Psoas muscle (tissue), 8 donors: ENCODE data around the gene ARHGAP23. TPM values are rescaled to one million over a fixed set of nuclear protein-coding genes. Genes with fewer than 3 reads are reported as not detected.
"Not testable (repeated sequence)": the region's sequence is repeated elsewhere in the genome, so short reads cannot be mapped to it uniquely, and the experiment has no call there.

Experiments
- ATAC-seq, 4 donors: fragments of 200-7000 bp; cut with Tn5 transposase; one replicate each; pipeline ENCODE4 v1.9.1; 2020; ENCODE audit warnings: moderate library complexity in 3 of 4, mild to moderate bottlenecking in 2 of 4
- DNase-seq, 2 donors: peaks; one replicate each; pipeline ENCODE4 v3.0.0-alpha.2; 2020
- H3K27ac ChIP-seq: fragments of 200-600 bp; one replicate; pipeline ENCODE4 v1.8.0; 2022
- H3K27me3 ChIP-seq, 3 donors: fragments of 200-600 bp in 1 of 3; one replicate each; pipeline versions ENCODE4 v1.6.1 to v1.8.0; 2013 to 2022; ENCODE audit warnings: low read length in 2 of 3, mild to moderate bottlenecking in 2 of 3, moderate library complexity in 1 of 3; ENCODE audit not compliant: insufficient read depth in 3 of 3
- H3K36me3 ChIP-seq, 2 donors: fragments of 200-600 bp in 1 of 2; one replicate each; pipeline versions ENCODE4 v1.6.1 to v1.8.0; 2013 to 2022; ENCODE audit warnings: low read depth in 1 of 2, mild to moderate bottlenecking in 1 of 2, moderate library complexity in 1 of 2; ENCODE audit not compliant: insufficient read depth in 1 of 2
- H3K4me1 ChIP-seq: fragments of 200-600 bp; one replicate; pipeline ENCODE4 v1.8.0; 2022
- H3K4me3 ChIP-seq: fragments of 200-600 bp; one replicate; pipeline ENCODE4 v1.8.0; 2022; ENCODE audit warnings: mild to moderate bottlenecking
- H3K9me3 ChIP-seq: fragments of 200-600 bp; one replicate; pipeline ENCODE4 v1.8.0; 2022
- CTCF ChIP-seq: fragments of 200-600 bp; IDR thresholded peaks from one replicate; pipeline ENCODE4 v1.8.0; 2022; ENCODE audit warnings: antibody characterized with exemption
- whole genome bisulfite sequencing, 3 donors: extraction: QIAGEN DNeasy Blood & Tissue Kit; methylation state at CpG; one replicate each; pipeline versions ENCODE4 v1.1.6 to v1.1.7; 2013; 5-methylcytosine and 5-hydroxymethylcytosine counted together
- intact Hi-C, 2 donors: fragments of 100-400 bp; cut with DNase I; formaldehyde crosslinking; loops; one replicate each; pipeline versions ENCODE4 v1.11.0 to v1.14.2; 2022
- polyA plus RNA-seq, 3 donors: library from polyadenylated mRNA; stranded (reverse); fragments of 200-250 nt; gene quantifications; one replicate each; pipeline ENCODE4 v1.2.3, GENCODE V29; 2013
- total RNA-seq, 4 donors: library from RNA; stranded (reverse); fragmentation: NEBNext Ultra II Directional in 2 of 4; extraction: Animal tissue kit (Norgen Biotek cat#: 25700) in 2 of 4; gene quantifications; one replicate each; pipeline versions ENCODE4 v1.2.1 to v1.2.4, GENCODE V29; 2021 to 2023
- donor health status: healthy with polysubstance abuse.
- donor health status: DM: no; HTN: no; CAD: no; lungs with moderate emphysema.
- donor health status: Bipolar disorder and iron deficiency.
- donor health status: healthy.
- donor health status: DM: yes; HTN: yes; CAD: no.
- donor health status: DM: no; HTN: no; CAD: no.
- donor health status: DM: no; HTN: no; CAD: no.
- donor health status: DM: yes; HTN: yes; CAD: no.

Gene ARHGAP23
- total and polyA plus RNA-seq, 7 donors: 7.6 to 35.8 (median 23.6) TPM

- TF ChIP-seq CTCF: no peak
- H3K36me3 ChIP-seq: peaks cover 0 to 3% of the 10 kb centered on the region in 2 donors
- H3K9me3 ChIP-seq: no peaks in the 10 kb centered on the region
- ATAC-seq (no peak), DNase-seq (no peak)
- no peak overlapping the region for H3K27ac ChIP-seq
- H3K4me3 ChIP-seq: no peak overlapping the region
- H3K4me1 ChIP-seq: peaks cover 32% of the 10 kb centered on the region
- intact Hi-C loops: no loop called here
- 70 to 85% (median 75%) methylated on average over 10 of the region's 10 CpGs for WGBS, 3 donors
- no peaks in the 10 kb centered on the region for H3K27me3 ChIP-seq
Observed at GRCh38 chr17:38431346-38432145, 3.3 kb downstream of the ARHGAP23 start.

GRCh38 chr17:38434178-38434665 is 6.0 kb downstream of the ARHGAP23 start:
- no peak for TF ChIP-seq CTCF
- H3K4me1 ChIP-seq: peaks cover 27% of the 10 kb centered on the region
- no peaks in the 10 kb centered on the region for H3K27me3 ChIP-seq
- H3K4me3 ChIP-seq: no peak overlapping the region
- DNase-seq (no peak), ATAC-seq (no peak)
- intact Hi-C loops: no loop called here
- no peak overlapping the region for H3K27ac ChIP-seq
- peaks cover 0 to 3% of the 10 kb centered on the region in 2 donors for H3K36me3 ChIP-seq
- 56 to 74% (median 66%) methylated on average over 21 of the region's 21 CpGs for WGBS, 3 donors
- H3K9me3 ChIP-seq: no peaks in the 10 kb centered on the region

- no peak overlapping the region for H3K4me3 ChIP-seq
- intact Hi-C loops: no loop called here
- no peak for DNase-seq
- H3K27ac ChIP-seq: no peak overlapping the region
- peaks cover 25% of the 10 kb centered on the region for H3K4me1 ChIP-seq
- peaks cover 0 to 3% of the 10 kb centered on the region in 2 donors for H3K36me3 ChIP-seq
- 71 to 81% (median 81%) methylated on average over 7 to 9 of the region's 9 CpGs for WGBS, 3 donors
- no peak for TF ChIP-seq CTCF
- H3K27me3 ChIP-seq: no peaks in the 10 kb centered on the region
- H3K9me3 ChIP-seq: no peaks in the 10 kb centered on the region
- no peak for ATAC-seq
Observed at GRCh38 chr17:38435795-38436194, 7.5 kb downstream of the ARHGAP23 start.

- ATAC-seq: no peak
- H3K27me3 ChIP-seq: no peaks in the 10 kb centered on the region
- H3K4me3 ChIP-seq: no peak overlapping the region
- intact Hi-C loops: no loop called here
- DNase-seq: no peak
- H3K9me3 ChIP-seq: no peaks in the 10 kb centered on the region
- peaks cover 25% of the 10 kb centered on the region for H3K4me1 ChIP-seq
- H3K36me3 ChIP-seq: peaks cover 0 to 3% of the 10 kb centered on the region in 2 donors
- 52 to 60% (median 58%) methylated on average over 11 of the region's 11 CpGs for WGBS, 3 donors
- TF ChIP-seq CTCF: no peak
- H3K27ac ChIP-seq: no peak overlapping the region
Observed at GRCh38 chr17:38436386-38436785, 8.1 kb downstream of the ARHGAP23 start.

- 95 to 100% (median 96%) methylated on average over 1 of the region's 1 CpG for WGBS, 3 donors
- H3K4me1 ChIP-seq: peaks cover 31% of the 10 kb centered on the region
- H3K36me3 ChIP-seq, H3K27me3 ChIP-seq, H3K4me3 ChIP-seq, intact Hi-C loops, H3K9me3 ChIP-seq, H3K27ac ChIP-seq, ATAC-seq, DNase-seq: not testable (repeated sequence)
Observed at GRCh38 chr17:38437313-38437712, 9.0 kb downstream of the ARHGAP23 start.
